Measurements from ENCODE around the gene TMEM181.
A peak's percentile ranks its signal among the peaks of the same experiment; 100 is the strongest.
"Not testable (repeated sequence)": the region's sequence is repeated elsewhere in the genome, so short reads cannot be mapped to it uniquely, and the experiment has no call there.

TMEM181 gene

DNA sequence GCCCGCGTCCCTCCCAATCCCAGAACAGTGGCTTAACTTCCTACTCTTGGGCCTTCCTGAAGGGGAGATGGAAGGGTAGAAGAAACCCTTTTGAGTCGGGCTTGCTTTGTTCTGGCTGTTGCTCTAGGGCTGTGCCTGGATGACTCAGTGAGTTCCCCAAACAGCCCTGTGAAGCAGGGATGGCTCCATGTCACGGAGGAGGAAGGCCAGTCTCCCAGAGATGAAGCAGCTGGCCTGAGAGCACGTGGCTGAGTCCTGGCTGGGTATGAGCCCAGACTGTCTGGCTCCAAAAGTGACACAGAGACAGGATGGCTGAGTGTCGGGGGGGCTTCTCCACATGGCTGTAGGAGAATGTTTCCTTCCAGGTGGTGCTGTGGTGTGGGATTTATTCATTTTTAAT is 94.6 kb downstream of the TMEM181 start:
- Histone ChIP-seq H3K4me3 (IDR thresholded peaks at IDR 0.05; ENCODE audit: insufficient read depth, low read depth, low read length) (no peak overlapping the region), H3K27ac (no peak overlapping the region), H3K9ac (no peak overlapping the region), H2AFZ (ENCODE audit: low read depth) (no peak overlapping the region), H3K27me3 (ENCODE audit: insufficient read depth, low read depth) (0 out of 2 replicates have a peak, but pooled peaks cover 3% of the 10 kb centered on the region), H3K4me2 (peak overlapping the region; percentile 80), H3K79me2 (ENCODE audit: insufficient read depth, low read depth) (no peaks in the 10 kb centered on the region), H3K36me3 (ENCODE audit: insufficient read depth) (no peaks in the 10 kb centered on the region), H3K4me1 (ENCODE audit: low read depth, poor library complexity, severe bottlenecking) (peaks cover 17% of the 10 kb centered on the region), H4K20me1 (ENCODE audit: insufficient read depth) (no peaks in the 10 kb centered on the region)
- TF ChIP-seq, protein P1, sequence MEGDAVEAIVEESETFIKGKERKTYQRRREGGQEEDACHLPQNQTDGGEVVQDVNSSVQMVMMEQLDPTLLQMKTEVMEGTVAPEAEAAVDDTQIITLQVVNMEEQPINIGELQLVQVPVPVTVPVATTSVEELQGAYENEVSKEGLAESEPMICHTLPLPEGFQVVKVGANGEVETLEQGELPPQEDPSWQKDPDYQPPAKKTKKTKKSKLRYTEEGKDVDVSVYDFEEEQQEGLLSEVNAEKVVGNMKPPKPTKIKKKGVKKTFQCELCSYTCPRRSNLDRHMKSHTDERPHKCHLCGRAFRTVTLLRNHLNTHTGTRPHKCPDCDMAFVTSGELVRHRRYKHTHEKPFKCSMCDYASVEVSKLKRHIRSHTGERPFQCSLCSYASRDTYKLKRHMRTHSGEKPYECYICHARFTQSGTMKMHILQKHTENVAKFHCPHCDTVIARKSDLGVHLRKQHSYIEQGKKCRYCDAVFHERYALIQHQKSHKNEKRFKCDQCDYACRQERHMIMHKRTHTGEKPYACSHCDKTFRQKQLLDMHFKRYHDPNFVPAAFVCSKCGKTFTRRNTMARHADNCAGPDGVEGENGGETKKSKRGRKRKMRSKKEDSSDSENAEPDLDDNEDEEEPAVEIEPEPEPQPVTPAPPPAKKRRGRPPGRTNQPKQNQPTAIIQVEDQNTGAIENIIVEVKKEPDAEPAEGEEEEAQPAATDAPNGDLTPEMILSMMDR (conservative IDR thresholded peaks at IDR 0.05; ENCODE audit: low read depth, low read length): no peak

DNA sequence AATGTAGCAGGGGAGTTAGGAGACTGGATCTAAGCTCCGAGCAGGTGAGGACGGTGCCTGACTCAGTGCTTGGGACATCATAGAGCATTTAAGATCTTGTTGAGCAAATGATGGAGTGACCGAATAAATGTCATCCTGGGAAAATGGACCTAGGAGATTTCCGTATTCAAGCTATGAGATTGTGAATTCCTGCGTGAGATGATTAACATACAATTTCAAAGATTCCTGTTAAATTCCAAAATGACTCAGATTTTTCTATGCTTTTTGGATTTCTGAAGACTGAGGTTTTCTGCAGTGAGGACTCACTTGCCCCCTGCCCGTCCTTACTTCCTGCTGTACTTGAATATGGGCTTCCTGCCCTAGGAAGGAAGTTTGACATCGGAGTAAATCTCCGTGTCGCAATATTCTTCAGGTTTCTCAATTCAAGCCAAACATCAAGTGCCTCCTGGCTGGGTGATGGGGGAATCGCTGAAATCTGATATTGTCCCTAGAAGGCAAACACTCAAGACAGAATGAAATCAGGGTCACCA is 95.1 kb downstream of the TMEM181 start:
- H4K20me1 ChIP-seq (ENCODE audit: insufficient read depth): no peaks in the 10 kb centered on the region
- H2AFZ ChIP-seq (ENCODE audit: low read depth): no peak overlapping the region
- no peaks in the 10 kb centered on the region for H3K36me3 ChIP-seq (ENCODE audit: insufficient read depth)
- 0 out of 2 replicates have a peak, but pooled peaks cover 3% of the 10 kb centered on the region for H3K27me3 ChIP-seq (ENCODE audit: insufficient read depth, low read depth)
- H3K9ac ChIP-seq: no peak overlapping the region
- no peak overlapping the region for H3K4me3 ChIP-seq (IDR thresholded peaks at IDR 0.05; ENCODE audit: insufficient read depth, low read depth, low read length)
- TF ChIP-seq, protein P1 (conservative IDR thresholded peaks at IDR 0.05; ENCODE audit: low read depth, low read length): no peak
- H3K27ac ChIP-seq: no peak overlapping the region
- no peaks in the 10 kb centered on the region for H3K79me2 ChIP-seq (ENCODE audit: insufficient read depth, low read depth)
- no peak overlapping the region for H3K4me2 ChIP-seq
- H3K4me1 ChIP-seq (ENCODE audit: low read depth, poor library complexity, severe bottlenecking): peaks cover 17% of the 10 kb centered on the region

DNA sequence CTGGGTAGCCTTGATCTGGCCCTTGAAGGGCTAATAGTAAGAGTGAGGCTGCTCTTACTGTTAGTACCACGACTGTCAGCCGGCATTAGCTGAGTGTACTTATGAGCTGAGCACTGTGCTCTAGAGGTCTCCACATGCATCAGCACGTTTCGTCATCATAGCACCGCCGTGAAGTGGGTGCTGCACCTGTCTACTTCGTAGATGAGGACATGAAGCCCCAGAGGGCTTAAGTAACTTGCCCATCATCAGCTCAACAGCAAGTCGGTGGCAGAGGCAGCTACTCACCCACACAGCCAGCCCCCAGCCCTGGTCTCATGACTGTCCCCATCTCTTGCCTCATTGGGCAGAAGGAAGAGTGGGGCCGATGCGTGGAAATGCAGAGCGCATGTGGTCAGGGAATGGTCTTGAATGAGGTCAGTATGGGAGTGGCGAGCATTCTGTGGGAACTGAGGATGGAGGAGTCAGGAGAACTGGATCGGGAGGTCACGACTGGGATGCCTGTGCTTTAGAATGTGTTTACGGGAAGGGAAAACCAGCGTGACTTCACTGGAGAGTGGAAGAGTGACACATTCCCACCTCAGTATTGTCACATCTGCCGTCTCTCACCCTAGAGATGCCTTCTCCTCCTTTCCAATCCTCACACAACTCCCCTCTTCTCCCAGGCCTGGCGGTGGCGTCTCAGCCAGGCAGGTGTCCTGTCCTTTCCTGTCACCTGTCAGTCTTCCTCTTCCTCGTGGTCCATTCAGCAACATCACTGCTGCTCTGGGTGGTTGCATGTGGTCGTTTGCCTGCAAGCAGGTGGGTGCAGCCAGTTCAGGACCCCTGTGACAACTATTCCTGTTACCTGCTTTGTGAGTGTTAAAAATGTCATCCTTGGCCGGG is 95.9 kb downstream of the TMEM181 start:
- H3K36me3 ChIP-seq (ENCODE audit: insufficient read depth): no peaks in the 10 kb centered on the region
- H4K20me1 ChIP-seq (ENCODE audit: insufficient read depth): no peaks in the 10 kb centered on the region
- H2AFZ ChIP-seq (ENCODE audit: low read depth): no peak overlapping the region
- H3K79me2 ChIP-seq (ENCODE audit: insufficient read depth, low read depth): no peaks in the 10 kb centered on the region
- no peak overlapping the region for H3K4me3 ChIP-seq (IDR thresholded peaks at IDR 0.05; ENCODE audit: insufficient read depth, low read depth, low read length)
- H3K4me2 ChIP-seq: no peak overlapping the region
- 0 out of 2 replicates have a peak, but pooled peaks cover 3% of the 10 kb centered on the region for H3K27me3 ChIP-seq (ENCODE audit: insufficient read depth, low read depth)
- TF ChIP-seq, protein P1 (conservative IDR thresholded peaks at IDR 0.05; ENCODE audit: low read depth, low read length): no peak
- H3K9ac ChIP-seq: no peak overlapping the region
- peaks cover 17% of the 10 kb centered on the region for H3K4me1 ChIP-seq (ENCODE audit: low read depth, poor library complexity, severe bottlenecking)
- H3K27ac ChIP-seq: no peak overlapping the region

DNA sequence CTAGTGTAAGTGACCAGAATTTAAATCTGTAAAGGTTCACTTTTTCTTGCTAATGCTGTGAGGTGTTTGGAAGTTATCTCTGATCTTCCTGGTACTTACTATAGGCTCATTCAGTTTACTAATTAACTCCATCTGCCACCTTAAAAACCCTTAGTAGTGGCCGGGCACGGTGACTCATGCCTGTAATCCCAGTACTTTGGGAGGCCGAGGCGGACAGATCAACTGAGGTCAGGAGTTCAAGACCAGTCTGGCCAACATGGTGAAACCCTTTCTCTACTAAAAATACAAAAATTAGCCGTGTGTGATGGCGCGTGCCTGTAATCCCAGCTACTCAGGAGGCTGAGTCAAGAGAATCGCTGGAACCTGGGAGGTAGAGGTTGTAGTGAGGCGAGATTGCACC is 97.1 kb downstream of the TMEM181 start:
- not testable (repeated sequence) for H3K4me3 ChIP-seq (IDR thresholded peaks at IDR 0.05; ENCODE audit: insufficient read depth, low read depth, low read length); H3K27me3 ChIP-seq (ENCODE audit: insufficient read depth, low read depth)

DNA sequence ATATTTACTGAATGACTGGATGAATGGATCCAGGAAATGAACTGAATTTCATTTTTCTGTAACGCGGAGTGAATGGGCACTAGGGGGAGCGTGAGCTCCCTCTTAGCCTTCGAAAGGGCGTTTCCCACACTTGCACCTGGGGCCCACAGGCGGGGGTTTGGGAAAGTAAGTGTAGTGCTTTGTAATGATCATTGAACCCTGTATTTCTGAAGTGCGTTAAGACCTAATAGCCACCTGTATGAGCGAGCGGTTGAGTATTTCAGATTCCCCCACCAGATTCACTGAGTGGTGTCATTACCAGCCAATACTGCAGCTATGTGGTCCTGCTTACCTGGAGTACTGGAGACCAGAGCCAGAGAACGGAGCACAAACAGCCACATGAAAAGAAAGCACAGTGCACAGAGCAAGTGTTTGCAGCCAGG is 100.5 kb downstream of the TMEM181 start:
- H3K9ac ChIP-seq: no peak overlapping the region
- no peaks in the 10 kb centered on the region for H3K4me1 ChIP-seq (ENCODE audit: low read depth, poor library complexity, severe bottlenecking)
- TF ChIP-seq, protein P1 (conservative IDR thresholded peaks at IDR 0.05; ENCODE audit: low read depth, low read length): peak; percentile 68
- no peaks in the 10 kb centered on the region for H3K36me3 ChIP-seq (ENCODE audit: insufficient read depth)
- H3K27ac ChIP-seq: no peak overlapping the region
- H4K20me1 ChIP-seq (ENCODE audit: insufficient read depth): no peaks in the 10 kb centered on the region
- no peak overlapping the region for H3K4me2 ChIP-seq
- no peak overlapping the region for H3K4me3 ChIP-seq (IDR thresholded peaks at IDR 0.05; ENCODE audit: insufficient read depth, low read depth, low read length)
- no peaks in the 10 kb centered on the region for H3K27me3 ChIP-seq (ENCODE audit: insufficient read depth, low read depth)
- H3K79me2 ChIP-seq (ENCODE audit: insufficient read depth, low read depth): no peaks in the 10 kb centered on the region
- peak overlapping the region; percentile 22; the same call in 1 of the 2 replicates for H2AFZ ChIP-seq (ENCODE audit: low read depth)

More for the DNA sequence above, 97.1 kb downstream of the TMEM181 start:
- H3K27ac ChIP-seq; H3K36me3 ChIP-seq (ENCODE audit: insufficient read depth); H3K4me2 ChIP-seq; H3K9ac ChIP-seq; H4K20me1 ChIP-seq (ENCODE audit: insufficient read depth); H3K79me2 ChIP-seq (ENCODE audit: insufficient read depth, low read depth); H2AFZ ChIP-seq (ENCODE audit: low read depth): not testable (repeated sequence)
- H3K4me1 ChIP-seq (ENCODE audit: low read depth, poor library complexity, severe bottlenecking): peaks cover 17% of the 10 kb centered on the region
